MM.1S (cell line): ENCODE measurements around the gene TMPRSS13.

ENCODE experiments used
- DNase-seq: peaks from one replicate; pipeline ENCODE4 v3.0.0-alpha.2; 2015
- H2AFZ ChIP-seq: fragments of 300-600 bp; sonication (generic); 2 replicates; pipeline ENCODE4 v1.6.0; 2016; ENCODE audit warnings: antibody characterized with exemption, low read length
- H3F3A ChIP-seq: fragments of 300-600 bp; sonication (generic); 2 replicates; pipeline ENCODE4 v1.6.1; 2016; ENCODE audit warnings: mild to moderate bottlenecking, antibody characterized with exemption, low read length, moderate library complexity, mixed read lengths; ENCODE audit not compliant: insufficient read depth
- H3K27ac ChIP-seq: fragments of 300-600 bp; sonication (generic); 2 replicates; pipeline ENCODE4 v1.5.1; 2016; ENCODE audit warnings: mild to moderate bottlenecking, low read length
- H3K27me3 ChIP-seq: fragments of 300-600 bp; sonication (generic); replicated peaks from 2 replicates; pipeline ENCODE4 v1.6.0; 2016; ENCODE audit warnings: low read length; ENCODE audit not compliant: insufficient read depth
- H3K36me3 ChIP-seq: fragments of 300-600 bp; sonication (generic); replicated peaks from 2 replicates; pipeline ENCODE4 v1.6.1; 2016; ENCODE audit warnings: mild to moderate bottlenecking, low read length, mixed read lengths; ENCODE audit not compliant: insufficient read depth
- H3K4me1 ChIP-seq: fragments of 300-600 bp; sonication (generic); 2 replicates; pipeline ENCODE4 v1.6.1; 2016; ENCODE audit warnings: low read length, mixed read lengths
- H3K4me2 ChIP-seq: fragments of 300-600 bp; sonication (generic); 2 replicates; pipeline ENCODE4 v1.6.0; 2016; ENCODE audit warnings: low read depth, low read length
- H3K4me3 ChIP-seq: fragments of 300-600 bp; sonication (generic); 2 replicates; pipeline ENCODE4 v1.5.1; 2016; ENCODE audit warnings: low read length, mixed read lengths
- H3K79me2 ChIP-seq: fragments of 300-600 bp; sonication (generic); 2 replicates; pipeline ENCODE4 v1.6.1; 2016; ENCODE audit warnings: mixed run types, low read length, mixed read lengths
- H3K9ac ChIP-seq: fragments of 300-600 bp; sonication (generic); 2 replicates; pipeline ENCODE4 v1.6.1; 2016; ENCODE audit warnings: low read length, mixed read lengths
- H3K9me2 ChIP-seq: fragments of 300-600 bp; sonication (generic); replicated peaks from 2 replicates; pipeline ENCODE4 v1.6.1; 2016; ENCODE audit warnings: mild to moderate bottlenecking, low read length, mixed read lengths; ENCODE audit not compliant: insufficient read depth
- H3K9me3 ChIP-seq: fragments of 300-600 bp; sonication (generic); replicated peaks from 2 replicates; pipeline ENCODE4 v1.6.1; 2016; ENCODE audit warnings: mild to moderate bottlenecking, low read length, mixed read lengths; ENCODE audit not compliant: insufficient read depth
- H4K20me1 ChIP-seq: fragments of 300-600 bp; sonication (generic); 2 replicates; pipeline ENCODE4 v1.6.1; 2016; ENCODE audit warnings: mild to moderate bottlenecking, low read length, moderate library complexity, mixed read lengths; ENCODE audit not compliant: insufficient read depth
- CTCF ChIP-seq: fragments of 300-600 bp; sonication (generic); IDR thresholded peaks from 2 replicates; pipeline ENCODE4 v1.5.1; 2016; ENCODE audit warnings: antibody characterized with exemption, low read length, mixed read lengths
- EZH2 ChIP-seq: fragments of 300-600 bp; sonication (generic); optimal IDR thresholded peaks from 2 replicates; pipeline ENCODE3; 2017; ENCODE audit warnings: low read depth, mild to moderate bottlenecking, antibody characterized with exemption, low read length, mixed read lengths
- EZH2phosphoT487 ChIP-seq: fragments of 300-600 bp; sonication (generic); IDR thresholded peaks from 2 replicates; pipeline ENCODE4 v1.6.1; 2018; ENCODE audit warnings: antibody characterized with exemption, low read length

The TMPRSS13 gene

GRCh38 chr11:117862753-117863152 is 66.4 kb downstream of the TMPRSS13 start:
- no peak for DNase-seq
- Histone ChIP-seq H3K9ac (no peak overlapping the region), H3F3A (no peaks in the 10 kb centered on the region), H3K4me2 (no peak overlapping the region), H4K20me1 (no peaks in the 10 kb centered on the region), H2AFZ (no peak overlapping the region), H3K27me3 (0 out of 2 replicates have a peak, but pooled peaks cover 16% of the 10 kb centered on the region), H3K4me1 (no peaks in the 10 kb centered on the region), H3K4me3 (no peak overlapping the region), H3K79me2 (no peaks in the 10 kb centered on the region), H3K9me2 (no peaks in the 10 kb centered on the region), H3K9me3 (no peaks in the 10 kb centered on the region), H3K36me3 (no peaks in the 10 kb centered on the region), H3K27ac (no peak overlapping the region)
- TF ChIP-seq EZH2 (no peak), CTCF (no peak), EZH2phosphoT487 (no peak)

GRCh38 chr11:117862019-117862725 is 67.0 kb downstream of the TMPRSS13 start:
- TF ChIP-seq CTCF (no peak), EZH2 (no peak), EZH2phosphoT487 (no peak)
- no peak overlapping the region for H3K27ac ChIP-seq

GRCh38 chr11:117861151-117862018 is 67.8 kb downstream of the TMPRSS13 start:
- DNase-seq = no peak

More at GRCh38 chr11:117862019-117862725, 67.0 kb downstream of the TMPRSS13 start:
- Histone ChIP-seq H3K9ac (no peak overlapping the region), H3K4me1 (no peaks in the 10 kb centered on the region), H3F3A (no peaks in the 10 kb centered on the region), H3K36me3 (no peaks in the 10 kb centered on the region), H2AFZ (no peak overlapping the region), H3K4me2 (no peak overlapping the region), H3K9me3 (no peaks in the 10 kb centered on the region), H3K79me2 (no peaks in the 10 kb centered on the region), H3K4me3 (no peak overlapping the region), H3K27me3 (peaks cover 19% of the 10 kb centered on the region; the same call in 1 of the 2 replicates), H3K9me2 (no peaks in the 10 kb centered on the region), H4K20me1 (no peaks in the 10 kb centered on the region)
- no peak for DNase-seq

More at GRCh38 chr11:117861151-117862018, 67.8 kb downstream of the TMPRSS13 start:
- no peaks in the 10 kb centered on the region for H3K36me3 ChIP-seq
- H3K9ac ChIP-seq = no peak overlapping the region
- H2AFZ ChIP-seq = no peak overlapping the region
- H3F3A ChIP-seq = no peaks in the 10 kb centered on the region
- no peaks in the 10 kb centered on the region for H3K79me2 ChIP-seq
- H3K9me2 ChIP-seq = no peaks in the 10 kb centered on the region
- H3K4me2 ChIP-seq = no peak overlapping the region
- H3K27me3 ChIP-seq = peaks cover 15% of the 10 kb centered on the region
- H4K20me1 ChIP-seq = no peaks in the 10 kb centered on the region
- no peaks in the 10 kb centered on the region for H3K4me1 ChIP-seq
- no peak overlapping the region for H3K27ac ChIP-seq
- no peak overlapping the region for H3K4me3 ChIP-seq
- TF ChIP-seq EZH2 (no peak), EZH2phosphoT487 (no peak), CTCF (no peak)
- no peaks in the 10 kb centered on the region for H3K9me3 ChIP-seq
